ENCODE results near the gene C6orf89. TPM values are rescaled to one million over a fixed set of nuclear protein-coding genes. Genes with fewer than 3 reads are reported as not detected.

Gene C6orf89
- polyA plus RNA-seq, 1 donor (not counting 4 experiments of a cell fraction or from before 2014, with no cell fraction given) = 29.0 TPM

DNA sequence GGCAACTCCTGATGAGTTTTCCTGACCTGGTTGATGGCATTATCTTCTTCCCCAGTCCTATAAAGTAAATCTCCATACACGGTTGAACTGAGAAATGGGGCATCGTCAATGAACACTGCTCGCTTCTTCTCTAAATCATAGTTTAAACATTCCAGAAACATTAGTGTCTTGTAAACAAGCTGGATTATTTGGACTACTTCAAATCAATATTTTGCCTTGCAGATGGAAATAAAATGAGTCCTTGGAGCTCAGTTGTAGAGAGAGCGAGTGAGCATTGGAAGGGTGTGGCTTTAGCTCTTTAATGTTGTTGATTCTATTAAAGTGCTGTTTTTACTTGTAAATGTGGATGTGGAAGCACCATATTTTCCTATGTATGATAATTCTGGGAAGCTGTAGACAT, 18.4 kb downstream of the C6orf89 start:
- dilution Hi-C loops (cut with MboI; ENCODE audit: extremely low pct_ligation_motif_present, low sequenced_read_pairs) = no loop called here
- Histone ChIP-seq H3K9me3 (ENCODE audit: control insufficient read depth, low read depth, low read length) (no peaks in the 10 kb centered on the region), H3K4me1 (ENCODE audit: control insufficient read depth, extremely low read depth, insufficient read depth, low read length) (no peaks in the 10 kb centered on the region), H3K27me3 (ENCODE audit: control insufficient read depth, extremely low read depth, insufficient read depth, low read length) (no peaks in the 10 kb centered on the region), H3K9ac (ENCODE audit: control insufficient read depth, extremely low read depth, insufficient read depth, low read length) (no peak overlapping the region), H2AFZ (ENCODE audit: control insufficient read depth, low read length) (no peak overlapping the region), H3K36me3 (ENCODE audit: control insufficient read depth in 2 of 2, extremely low read depth in 1 of 2, insufficient read depth in 2 of 2, low read length in 2 of 2) (peaks cover 5 to 14% of the 10 kb centered on the region in 2 experiments), H3K9me1 (ENCODE audit: control insufficient read depth, extremely low read depth, insufficient read depth, low read length) (no peaks in the 10 kb centered on the region), H3K27ac (ENCODE audit: control insufficient read depth, insufficient read depth, low read length) (no peak overlapping the region), H4K20me1 (ENCODE audit: control insufficient read depth, extremely low read depth, insufficient read depth, low read length) (no peaks in the 10 kb centered on the region), H3K4me2 (ENCODE audit: control insufficient read depth, extremely low read depth, insufficient read depth, low read depth, low read length) (no peak overlapping the region), H3K4me3 (ENCODE audit: control insufficient read depth in 2 of 3, extremely low read depth in 1 of 3, insufficient read depth in 2 of 3, low read depth in 1 of 3, low read length in 3 of 3) (no peak overlapping the region), H3K79me2 (ENCODE audit: control insufficient read depth, insufficient read depth, low read length) (no peaks in the 10 kb centered on the region)
- no peak for TF ChIP-seq EZH2 (IDR thresholded peaks at IDR 0.05; ENCODE audit: low read length)
- TF ChIP-seq, protein P1, sequence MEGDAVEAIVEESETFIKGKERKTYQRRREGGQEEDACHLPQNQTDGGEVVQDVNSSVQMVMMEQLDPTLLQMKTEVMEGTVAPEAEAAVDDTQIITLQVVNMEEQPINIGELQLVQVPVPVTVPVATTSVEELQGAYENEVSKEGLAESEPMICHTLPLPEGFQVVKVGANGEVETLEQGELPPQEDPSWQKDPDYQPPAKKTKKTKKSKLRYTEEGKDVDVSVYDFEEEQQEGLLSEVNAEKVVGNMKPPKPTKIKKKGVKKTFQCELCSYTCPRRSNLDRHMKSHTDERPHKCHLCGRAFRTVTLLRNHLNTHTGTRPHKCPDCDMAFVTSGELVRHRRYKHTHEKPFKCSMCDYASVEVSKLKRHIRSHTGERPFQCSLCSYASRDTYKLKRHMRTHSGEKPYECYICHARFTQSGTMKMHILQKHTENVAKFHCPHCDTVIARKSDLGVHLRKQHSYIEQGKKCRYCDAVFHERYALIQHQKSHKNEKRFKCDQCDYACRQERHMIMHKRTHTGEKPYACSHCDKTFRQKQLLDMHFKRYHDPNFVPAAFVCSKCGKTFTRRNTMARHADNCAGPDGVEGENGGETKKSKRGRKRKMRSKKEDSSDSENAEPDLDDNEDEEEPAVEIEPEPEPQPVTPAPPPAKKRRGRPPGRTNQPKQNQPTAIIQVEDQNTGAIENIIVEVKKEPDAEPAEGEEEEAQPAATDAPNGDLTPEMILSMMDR (optimal IDR thresholded peaks at IDR 0.05 in 1 of 3, IDR thresholded peaks at IDR 0.05 in 1 of 3, conservative IDR thresholded peaks at IDR 0.05 in 1 of 3; ENCODE audit: extremely low read depth in 1 of 3, insufficient read depth in 2 of 3, low read length in 3 of 3) = no peak
- FAIRE-seq (no peak), DNase-seq (ENCODE audit: low read depth, low spot score) (no peak)

DNA sequence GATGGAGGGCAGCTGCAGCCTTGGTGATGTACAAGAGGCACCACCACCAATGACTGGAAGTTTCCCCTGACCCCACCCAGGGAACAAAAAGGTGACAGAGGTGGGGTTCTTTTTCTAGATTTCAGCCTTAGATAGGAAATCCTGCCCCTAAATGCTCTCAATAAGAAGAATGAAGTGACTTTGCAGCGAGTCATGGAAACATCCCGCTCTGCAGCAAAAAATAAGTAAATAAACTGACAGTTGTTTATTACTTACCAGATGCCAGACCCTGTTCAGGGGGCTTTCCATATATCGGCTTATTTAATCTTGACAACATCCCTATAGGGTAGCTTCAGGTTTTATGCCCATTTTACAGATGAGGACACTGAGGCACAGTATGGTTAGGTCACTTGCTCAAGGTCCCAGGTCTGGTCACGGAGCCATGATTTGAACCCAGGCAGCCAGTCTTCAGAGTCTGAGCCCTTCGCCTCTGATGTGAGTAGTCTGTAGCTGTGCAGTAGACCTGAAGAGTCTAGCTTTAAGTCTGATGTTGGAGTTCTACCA, 19.2 kb downstream of the C6orf89 start:
- H3K9me3 ChIP-seq (ENCODE audit: control insufficient read depth, low read depth, low read length) = no peaks in the 10 kb centered on the region
- no peaks in the 10 kb centered on the region for H3K9me1 ChIP-seq (ENCODE audit: control insufficient read depth, extremely low read depth, insufficient read depth, low read length)
- no peaks in the 10 kb centered on the region for H3K79me2 ChIP-seq (ENCODE audit: control insufficient read depth, insufficient read depth, low read length)
- FAIRE-seq = no peak
- DNase-seq (ENCODE audit: low read depth, low spot score) = no peak
- dilution Hi-C loops (cut with MboI; ENCODE audit: extremely low pct_ligation_motif_present, low sequenced_read_pairs) = no loop called here
- no peak overlapping the region for H2AFZ ChIP-seq (ENCODE audit: control insufficient read depth, low read length)
- no peak overlapping the region for H3K4me3 ChIP-seq (ENCODE audit: control insufficient read depth in 2 of 3, extremely low read depth in 1 of 3, insufficient read depth in 2 of 3, low read depth in 1 of 3, low read length in 3 of 3)
- peaks cover 4 to 12% of the 10 kb centered on the region in 2 experiments for H3K36me3 ChIP-seq (ENCODE audit: control insufficient read depth in 2 of 2, extremely low read depth in 1 of 2, insufficient read depth in 2 of 2, low read length in 2 of 2)
- H3K4me1 ChIP-seq (ENCODE audit: control insufficient read depth, extremely low read depth, insufficient read depth, low read length) = no peaks in the 10 kb centered on the region
- H3K4me2 ChIP-seq (ENCODE audit: control insufficient read depth, extremely low read depth, insufficient read depth, low read depth, low read length) = no peak overlapping the region
- no peak overlapping the region for H3K9ac ChIP-seq (ENCODE audit: control insufficient read depth, extremely low read depth, insufficient read depth, low read length)
- no peak overlapping the region for H3K27ac ChIP-seq (ENCODE audit: control insufficient read depth, insufficient read depth, low read length)
- H3K27me3 ChIP-seq (ENCODE audit: control insufficient read depth, extremely low read depth, insufficient read depth, low read length) = no peaks in the 10 kb centered on the region
- TF ChIP-seq EZH2 (IDR thresholded peaks at IDR 0.05; ENCODE audit: low read length) = no peak
- TF ChIP-seq, protein P1 (optimal IDR thresholded peaks at IDR 0.05 in 1 of 3, IDR thresholded peaks at IDR 0.05 in 1 of 3, conservative IDR thresholded peaks at IDR 0.05 in 1 of 3; ENCODE audit: extremely low read depth in 1 of 3, insufficient read depth in 2 of 3, low read length in 3 of 3) = no peak
- no peaks in the 10 kb centered on the region for H4K20me1 ChIP-seq (ENCODE audit: control insufficient read depth, extremely low read depth, insufficient read depth, low read length)

All from keratinocyte (primary cell).